GM21526 (cell line): Measurements from ENCODE around the gene TMEM80.

Experiments
- ATAC-seq: cut with Tn5 transposase; IDR thresholded peaks from one replicate; pipeline ENCODE4 v1.9.1; 2021; ENCODE audit warnings: moderate library complexity; ENCODE audit not compliant: unreplicated experiment, low FRiP score

TMEM80 gene

GRCh38 chr11:698493-699115 is 3.0 kb downstream of the TMEM80 start:
- ATAC-seq, result no peak

GRCh38 chr11:699116-699508 is 3.5 kb downstream of the TMEM80 start:
- no peak for ATAC-seq

- ATAC-seq, result no peak
Observed at GRCh38 chr11:699753-700152, 4.1 kb downstream of the TMEM80 start.

DNA sequence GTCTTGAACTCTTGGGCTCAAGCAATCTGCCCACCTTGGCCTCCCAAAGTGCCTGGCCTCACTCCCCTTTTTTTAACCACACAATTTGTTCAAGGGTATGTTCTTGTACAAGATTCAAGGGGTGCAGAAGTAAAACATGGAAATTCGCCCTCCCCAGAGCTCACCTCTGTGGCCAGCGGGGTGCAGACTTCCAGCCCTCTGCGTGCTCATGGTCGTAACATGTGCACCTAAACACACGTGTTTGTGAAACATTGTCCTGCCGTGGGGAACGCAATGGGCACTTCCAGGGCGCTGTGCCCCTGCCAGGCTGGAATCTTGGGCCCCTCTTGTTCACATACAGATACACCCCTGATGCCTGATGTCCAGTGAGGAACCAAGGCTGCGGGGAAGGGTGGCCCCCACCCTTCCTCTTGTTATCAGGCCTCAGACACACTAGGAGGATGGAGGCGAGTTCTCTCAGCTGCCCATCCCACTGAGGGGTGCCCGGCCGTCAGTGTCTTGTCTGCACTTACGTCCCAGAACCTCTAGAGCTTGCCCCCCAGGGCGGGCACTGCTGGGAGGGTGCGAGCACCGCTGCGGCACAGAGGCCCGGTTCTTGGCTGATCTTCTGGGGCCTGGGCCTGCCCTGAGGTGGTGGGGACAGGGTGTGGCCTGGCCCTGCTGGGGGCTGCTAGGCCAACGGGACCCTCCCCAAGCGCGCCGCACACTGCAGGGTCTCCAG is 6.3 kb downstream of the TMEM80 start:
- no peak for ATAC-seq

GRCh38 chr11:702462-703461 is 7.1 kb downstream of the TMEM80 start:
- ATAC-seq, result no peak

DNA sequence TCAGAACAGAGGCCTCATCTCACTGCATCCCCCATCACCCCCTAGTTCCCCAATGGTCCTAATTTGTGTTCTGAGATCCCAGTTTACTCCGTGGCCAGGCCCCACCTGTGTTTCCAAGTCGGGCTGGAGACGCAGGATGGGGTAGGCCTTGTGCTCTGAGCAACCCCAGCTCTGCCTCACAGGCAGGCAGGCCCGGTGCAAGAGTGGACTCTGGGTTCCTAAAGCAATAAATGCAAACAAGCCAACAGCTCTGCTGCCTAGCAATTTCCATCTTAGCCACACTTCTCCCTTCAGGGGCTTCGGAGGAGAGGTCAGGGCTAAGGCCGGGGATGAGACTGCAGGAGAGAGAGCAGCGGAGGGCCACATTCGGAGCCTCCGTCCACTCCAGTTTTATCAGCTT is 7.9 kb downstream of the TMEM80 start:
- no peak for ATAC-seq

DNA sequence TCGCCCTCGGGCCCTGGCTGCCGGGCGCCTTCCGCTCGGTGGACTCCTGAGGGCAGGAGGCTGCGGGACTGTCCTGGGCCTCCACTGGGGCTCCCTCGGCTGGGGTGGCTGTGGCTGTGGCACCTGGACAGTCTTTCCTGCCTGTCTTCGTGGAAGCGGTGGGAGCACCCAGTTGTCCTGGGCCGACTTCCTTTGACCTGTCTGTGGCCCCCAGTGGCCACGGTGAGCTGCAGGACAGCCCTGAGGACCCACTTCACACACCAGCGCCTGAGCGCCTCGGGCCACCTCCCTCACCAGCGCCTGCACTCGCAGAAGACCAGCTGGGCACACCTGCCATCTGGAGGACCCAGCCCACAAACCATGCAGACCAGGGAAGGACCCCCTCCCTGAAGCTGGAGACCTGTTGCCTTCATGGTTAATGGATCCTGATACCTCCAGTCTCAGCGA is 8.6 kb downstream of the TMEM80 start:
- no peak for ATAC-seq

- ATAC-seq, result no peak
Observed at GRCh38 chr11:704781-705645, 9.4 kb downstream of the TMEM80 start.

GRCh38 chr11:705646-706438 is 10.2 kb downstream of the TMEM80 start, which contains the start of gene EPS8L2:
TSS of gene EPS8L2 (plus strand) at chr11:706231. CDS start at chr11:709408, 3,177 bp downstream.
- no peak for ATAC-seq

- ATAC-seq, result no peak
Observed at GRCh38 chr11:706439-706956, 10.9 kb downstream of the TMEM80 start.

GRCh38 chr11:706957-707816 is 11.6 kb downstream of the TMEM80 start:
- ATAC-seq, result no peak

GRCh38 chr11:707817-708420 is 12.3 kb downstream of the TMEM80 start:
- no peak for ATAC-seq

GRCh38 chr11:708511-708910 is 12.9 kb downstream of the TMEM80 start:
- no peak for ATAC-seq

DNA sequence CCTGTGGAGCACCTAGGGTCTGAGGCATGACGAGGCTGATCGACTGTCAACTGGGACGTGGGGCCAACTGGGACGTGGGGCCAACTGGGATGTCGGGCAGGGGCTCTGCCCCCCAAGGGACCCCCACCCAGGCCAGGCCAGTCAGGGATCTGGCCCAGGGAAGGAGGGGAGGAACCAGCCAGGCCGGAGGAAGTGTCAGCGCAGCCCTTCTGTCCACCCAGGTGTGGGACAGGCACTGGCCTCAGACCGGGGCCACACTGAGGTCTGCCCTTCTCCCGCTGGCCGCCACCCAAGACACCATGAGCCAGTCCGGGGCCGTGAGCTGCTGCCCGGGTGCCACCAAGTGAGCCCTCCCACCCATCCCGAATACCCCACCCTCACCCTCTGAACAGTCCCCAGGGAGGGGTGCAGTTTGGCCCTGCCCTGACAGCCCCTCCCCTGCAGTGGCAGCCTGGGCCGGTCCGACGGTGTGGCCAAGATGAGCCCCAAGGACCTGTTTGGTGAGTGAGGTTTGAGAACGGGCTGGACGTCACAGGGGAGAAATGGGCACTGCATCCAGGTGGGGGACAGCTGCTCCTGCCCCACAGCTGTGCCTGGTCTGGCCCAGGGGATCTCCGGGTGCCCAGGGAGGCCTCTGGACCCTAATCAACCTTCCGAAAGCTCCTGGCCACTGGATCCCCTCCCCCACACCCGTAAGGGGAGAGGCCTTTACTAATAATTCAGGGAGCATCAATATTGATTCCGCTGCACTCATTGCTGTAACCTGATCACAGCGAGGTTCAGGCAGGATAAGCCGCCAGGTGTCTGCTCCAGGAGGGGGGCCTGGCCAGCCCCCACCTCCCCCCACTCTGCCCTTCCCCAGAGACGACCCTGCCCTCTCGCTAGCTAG is 13.7 kb downstream of the TMEM80 start:
- ATAC-seq, result no peak

DNA sequence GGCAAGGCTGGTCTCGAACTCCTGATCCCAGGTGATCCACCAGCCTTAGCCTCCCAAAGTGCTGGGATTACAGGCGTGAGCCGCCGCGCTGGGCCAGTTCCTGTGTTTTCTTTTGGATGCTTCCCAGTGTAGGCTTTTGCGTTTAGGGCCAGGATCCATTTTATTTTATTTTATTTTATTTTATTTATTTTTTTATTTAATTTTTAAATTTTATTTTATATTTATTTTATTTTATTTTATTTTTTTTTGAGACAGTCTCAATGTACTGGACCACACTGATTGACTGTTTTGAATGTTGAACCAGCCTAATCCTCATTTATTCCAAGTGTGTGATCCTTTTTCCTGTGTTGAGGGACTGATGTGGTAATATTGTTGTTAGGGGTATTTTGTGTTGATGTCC is 18.8 kb downstream of the TMEM80 start:
- ATAC-seq, result no peak

GRCh38 chr11:719214-720016 is 23.8 kb downstream of the TMEM80 start:
- ATAC-seq, result no peak
